Neural cell (in vitro differentiated cells): ENCODE measurements around the gene ATF6. TPM values are rescaled to one million over a fixed set of nuclear protein-coding genes. Genes with fewer than 3 reads are reported as not detected.

Experiments
- H2AFZ ChIP-seq: fragments of 200-600, 300-800 bp; sonication (generic), shearing (Covaris generic); 2 replicates; pipeline ENCODE4 v1.6.0; 2014; ENCODE audit warnings: low read depth, mild to moderate bottlenecking, antibody characterized with exemption, low read length, moderate library complexity
- H3F3A ChIP-seq: fragments of 200-600 bp; shearing (Covaris generic); 2 replicates; pipeline ENCODE4 v1.6.1; 2016; ENCODE audit warnings: mild to moderate bottlenecking, moderate library complexity, mixed read lengths, antibody characterized with exemption, low read length; ENCODE audit not compliant: insufficient read depth, poor library complexity, severe bottlenecking
- H3K27ac ChIP-seq: fragments of 200-600, 300-800 bp; sonication (generic), shearing (Covaris generic); 2 replicates; pipeline ENCODE4 v1.5.1; 2014; ENCODE audit warnings: mild to moderate bottlenecking, low read length, moderate library complexity
- H3K27me3 ChIP-seq: fragments of 300-800, 200-600 bp; sonication (generic), shearing (Covaris generic); 2 replicates; pipeline ENCODE4 v1.6.0; 2014; ENCODE audit warnings: mild to moderate bottlenecking, low read depth, low read length, moderate library complexity; ENCODE audit not compliant: insufficient read depth
- H3K36me3 ChIP-seq: fragments of 300-800, 200-600 bp; sonication (generic), shearing (Covaris generic); 2 replicates; pipeline ENCODE4 v1.5.1; 2014; ENCODE audit warnings: mild to moderate bottlenecking, antibody characterized with exemption, low read length, moderate library complexity; ENCODE audit not compliant: insufficient read depth
- H3K4me2 ChIP-seq: fragments of 300-800, 200-600 bp; sonication (generic), shearing (Covaris generic); 2 replicates; pipeline ENCODE4 v1.6.0; 2014; ENCODE audit warnings: mild to moderate bottlenecking, low read length
- H3K4me3 ChIP-seq: fragments of 300-800, 200-600 bp; sonication (generic), shearing (Covaris generic); 2 replicates; pipeline ENCODE4 v1.5.1; 2014; ENCODE audit warnings: mild to moderate bottlenecking, low read length, moderate library complexity
- H3K79me2 ChIP-seq: fragments of 200-600 bp; shearing (Covaris generic); replicated peaks from 2 replicates; pipeline ENCODE4 v1.6.0; 2014; ENCODE audit warnings: mild to moderate bottlenecking, low read length, moderate library complexity; ENCODE audit not compliant: insufficient read depth
- H3K9ac ChIP-seq: fragments of 300-800, 200-600 bp; sonication (generic), shearing (Covaris generic); 2 replicates; pipeline ENCODE4 v1.6.1; 2016; ENCODE audit warnings: mild to moderate bottlenecking, low read length, mixed read lengths
- H3K9me2 ChIP-seq: fragments of 200-600 bp; shearing (Covaris generic); 2 replicates; pipeline ENCODE4 v1.6.1; 2016; ENCODE audit warnings: mild to moderate bottlenecking, low read length, mixed read lengths; ENCODE audit not compliant: insufficient read depth
- H3K9me3 ChIP-seq: fragments of 200-600, 300-800 bp; sonication (generic), shearing (Covaris generic); 2 replicates; pipeline ENCODE4 v1.6.1; 2016; ENCODE audit warnings: mild to moderate bottlenecking, mixed run types, low read length, moderate library complexity, mixed read lengths
- H4K20me1 ChIP-seq: fragments of 200-600 bp; shearing (Covaris generic); 2 replicates; pipeline ENCODE4 v1.6.1; 2016; ENCODE audit warnings: mild to moderate bottlenecking, mixed run types; ENCODE audit not compliant: insufficient read depth
- EP300 ChIP-seq: fragments of 450-650 bp; conservative IDR thresholded peaks from 2 replicates; pipeline ENCODE4 v1.6.1; 2014; ENCODE audit warnings: antibody characterized with exemption, mild to moderate bottlenecking, moderate library complexity; ENCODE audit not compliant: poor library complexity, severe bottlenecking
- EZH2 ChIP-seq: fragments of 200-600, 300-800 bp; shearing (Covaris generic), sonication (generic); IDR thresholded peaks from 2 replicates; pipeline ENCODE4 v1.6.1; 2014; ENCODE audit warnings: antibody characterized with exemption, low read length, borderline replicate concordance, mild to moderate bottlenecking; ENCODE audit not compliant: insufficient read depth, poor library complexity, severe bottlenecking
- MXI1 ChIP-seq: fragments of 450-650 bp; conservative IDR thresholded peaks from 2 replicates; pipeline ENCODE4 v1.6.1; 2014; ENCODE audit warnings: antibody characterized with exemption, mild to moderate bottlenecking; ENCODE audit not compliant: poor library complexity, severe bottlenecking
- POLR2AphosphoS5 ChIP-seq: IDR thresholded peaks from 2 replicates; pipeline ENCODE4 v1.6.1; 2012
- RAD21 ChIP-seq: fragments of 450-650 bp; conservative IDR thresholded peaks from 2 replicates; pipeline ENCODE4 v1.6.1; 2014; ENCODE audit warnings: antibody characterized with exemption, mild to moderate bottlenecking, moderate library complexity
- SMC3 ChIP-seq: fragments of 450-650 bp; conservative IDR thresholded peaks from 2 replicates; pipeline ENCODE4 v1.6.1; 2014; ENCODE audit warnings: antibody characterized with exemption, mild to moderate bottlenecking, moderate library complexity; ENCODE audit not compliant: poor library complexity
- TAF1 ChIP-seq: IDR thresholded peaks from 2 replicates; pipeline ENCODE4 v1.6.1; 2012; ENCODE audit warnings: low read depth
- polyA plus RNA-seq: library from polyadenylated mRNA; depleted of rRNA; stranded (reverse); fragments of >200 nt; gene quantifications from 2 replicates; pipeline ENCODE4 v1.2.3, GENCODE V29; 2014
- TF ChIP-seq, protein P1 (sequence below): fragments of 450-650 bp; IDR thresholded peaks from 2 replicates; pipeline ENCODE4 v1.5.1; 2014; ENCODE audit warnings: antibody characterized with exemption, mild to moderate bottlenecking, moderate library complexity; ENCODE audit not compliant: poor library complexity, severe bottlenecking
- TF ChIP-seq, protein P2 (sequence below): IDR thresholded peaks from 2 replicates; pipeline ENCODE4 v1.6.1; 2012; ENCODE audit warnings: borderline replicate concordance

Gene ATF6
- polyA plus RNA-seq, 1 donor from 2014 or later, result 16.6 TPM

DNA sequence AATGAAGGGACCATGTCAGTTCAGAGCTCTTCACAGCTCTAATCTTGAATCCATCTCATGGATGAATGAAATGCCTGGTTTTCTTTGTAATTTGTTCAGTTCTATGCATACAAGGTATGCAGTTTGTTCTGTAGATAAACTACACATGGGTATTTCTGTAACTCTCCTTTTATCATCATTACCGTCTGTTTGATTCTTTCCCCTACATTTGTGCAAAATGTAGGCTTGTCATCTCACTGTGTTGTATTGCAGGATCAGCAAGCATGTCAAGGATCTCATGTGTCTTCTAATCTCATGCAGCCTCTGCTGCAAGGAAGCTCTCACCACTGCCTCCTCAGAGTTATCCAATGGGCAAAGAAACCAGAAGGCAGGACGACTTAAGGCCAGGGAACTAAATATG, 178.3 kb downstream of the ATF6 start:
- Histone ChIP-seq H3K36me3 (no peaks in the 10 kb centered on the region), H4K20me1 (no peaks in the 10 kb centered on the region), H3K79me2 (no peaks in the 10 kb centered on the region), H3K9me3 (no peaks in the 10 kb centered on the region), H3K27me3 (no peaks in the 10 kb centered on the region), H2AFZ (no peak overlapping the region), H3K4me3 (no peak overlapping the region), H3K9ac (no peak overlapping the region), H3F3A (no peaks in the 10 kb centered on the region), H3K9me2 (no peaks in the 10 kb centered on the region), H3K27ac (no peak overlapping the region), H3K4me2 (no peak overlapping the region)
- TF ChIP-seq MXI1 (no peak), SMC3 (no peak), TAF1 (no peak), EP300 (no peak), POLR2AphosphoS5 (no peak), EZH2 (no peak), RAD21 (no peak)
- TF ChIP-seq, protein P1, sequence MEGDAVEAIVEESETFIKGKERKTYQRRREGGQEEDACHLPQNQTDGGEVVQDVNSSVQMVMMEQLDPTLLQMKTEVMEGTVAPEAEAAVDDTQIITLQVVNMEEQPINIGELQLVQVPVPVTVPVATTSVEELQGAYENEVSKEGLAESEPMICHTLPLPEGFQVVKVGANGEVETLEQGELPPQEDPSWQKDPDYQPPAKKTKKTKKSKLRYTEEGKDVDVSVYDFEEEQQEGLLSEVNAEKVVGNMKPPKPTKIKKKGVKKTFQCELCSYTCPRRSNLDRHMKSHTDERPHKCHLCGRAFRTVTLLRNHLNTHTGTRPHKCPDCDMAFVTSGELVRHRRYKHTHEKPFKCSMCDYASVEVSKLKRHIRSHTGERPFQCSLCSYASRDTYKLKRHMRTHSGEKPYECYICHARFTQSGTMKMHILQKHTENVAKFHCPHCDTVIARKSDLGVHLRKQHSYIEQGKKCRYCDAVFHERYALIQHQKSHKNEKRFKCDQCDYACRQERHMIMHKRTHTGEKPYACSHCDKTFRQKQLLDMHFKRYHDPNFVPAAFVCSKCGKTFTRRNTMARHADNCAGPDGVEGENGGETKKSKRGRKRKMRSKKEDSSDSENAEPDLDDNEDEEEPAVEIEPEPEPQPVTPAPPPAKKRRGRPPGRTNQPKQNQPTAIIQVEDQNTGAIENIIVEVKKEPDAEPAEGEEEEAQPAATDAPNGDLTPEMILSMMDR, result no peak
- TF ChIP-seq, protein P2, sequence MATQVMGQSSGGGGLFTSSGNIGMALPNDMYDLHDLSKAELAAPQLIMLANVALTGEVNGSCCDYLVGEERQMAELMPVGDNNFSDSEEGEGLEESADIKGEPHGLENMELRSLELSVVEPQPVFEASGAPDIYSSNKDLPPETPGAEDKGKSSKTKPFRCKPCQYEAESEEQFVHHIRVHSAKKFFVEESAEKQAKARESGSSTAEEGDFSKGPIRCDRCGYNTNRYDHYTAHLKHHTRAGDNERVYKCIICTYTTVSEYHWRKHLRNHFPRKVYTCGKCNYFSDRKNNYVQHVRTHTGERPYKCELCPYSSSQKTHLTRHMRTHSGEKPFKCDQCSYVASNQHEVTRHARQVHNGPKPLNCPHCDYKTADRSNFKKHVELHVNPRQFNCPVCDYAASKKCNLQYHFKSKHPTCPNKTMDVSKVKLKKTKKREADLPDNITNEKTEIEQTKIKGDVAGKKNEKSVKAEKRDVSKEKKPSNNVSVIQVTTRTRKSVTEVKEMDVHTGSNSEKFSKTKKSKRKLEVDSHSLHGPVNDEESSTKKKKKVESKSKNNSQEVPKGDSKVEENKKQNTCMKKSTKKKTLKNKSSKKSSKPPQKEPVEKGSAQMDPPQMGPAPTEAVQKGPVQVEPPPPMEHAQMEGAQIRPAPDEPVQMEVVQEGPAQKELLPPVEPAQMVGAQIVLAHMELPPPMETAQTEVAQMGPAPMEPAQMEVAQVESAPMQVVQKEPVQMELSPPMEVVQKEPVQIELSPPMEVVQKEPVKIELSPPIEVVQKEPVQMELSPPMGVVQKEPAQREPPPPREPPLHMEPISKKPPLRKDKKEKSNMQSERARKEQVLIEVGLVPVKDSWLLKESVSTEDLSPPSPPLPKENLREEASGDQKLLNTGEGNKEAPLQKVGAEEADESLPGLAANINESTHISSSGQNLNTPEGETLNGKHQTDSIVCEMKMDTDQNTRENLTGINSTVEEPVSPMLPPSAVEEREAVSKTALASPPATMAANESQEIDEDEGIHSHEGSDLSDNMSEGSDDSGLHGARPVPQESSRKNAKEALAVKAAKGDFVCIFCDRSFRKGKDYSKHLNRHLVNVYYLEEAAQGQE, result no peak

DNA sequence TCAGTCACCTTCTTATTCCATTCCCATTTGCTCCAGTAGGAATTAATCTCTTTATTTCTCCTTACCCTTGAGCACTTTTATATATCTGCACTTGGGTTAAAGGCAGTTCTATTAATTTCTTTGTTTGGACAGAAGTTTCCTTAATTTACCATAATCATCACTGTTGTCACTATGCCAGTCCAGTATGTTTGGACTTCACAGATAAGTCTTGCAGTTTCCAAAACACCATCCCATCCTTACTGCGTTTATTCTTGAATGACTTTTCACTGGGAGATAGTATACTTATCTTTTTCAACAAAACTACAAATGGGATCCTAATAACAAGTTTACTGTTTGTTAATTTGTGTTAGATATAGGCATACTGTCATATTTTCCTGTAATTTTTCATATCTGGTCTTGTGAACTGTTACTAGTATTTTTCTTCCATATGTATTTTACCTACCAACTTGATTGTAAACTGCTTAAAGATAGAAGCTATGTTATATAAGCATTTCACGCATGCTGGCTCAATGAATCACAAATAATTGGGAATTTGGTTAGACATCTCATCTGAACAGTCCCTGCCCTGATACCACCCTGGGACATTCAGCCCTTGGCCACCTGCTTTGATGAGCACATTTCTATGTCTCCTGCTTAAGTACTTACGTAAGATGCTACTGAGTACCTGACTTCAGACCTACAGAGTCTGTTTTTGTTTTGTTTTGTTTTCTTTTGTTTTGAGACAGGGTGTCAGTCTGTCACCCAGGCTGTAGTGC, 179.4 kb downstream of the ATF6 start:
- no peak overlapping the region for H3K9ac ChIP-seq
- no peaks in the 10 kb centered on the region for H4K20me1 ChIP-seq
- H3K27ac ChIP-seq, result no peak overlapping the region
- H3K9me3 ChIP-seq, result no peaks in the 10 kb centered on the region
- no peak overlapping the region for H3K4me3 ChIP-seq
- TF ChIP-seq, protein P2, result no peak
- TF ChIP-seq RAD21 (no peak), POLR2AphosphoS5 (no peak), SMC3 (no peak), EZH2 (no peak), EP300 (no peak), TAF1 (no peak), MXI1 (no peak)
- TF ChIP-seq, protein P1, result no peak
- no peaks in the 10 kb centered on the region for H3K36me3 ChIP-seq
- no peaks in the 10 kb centered on the region for H3K9me2 ChIP-seq
- H2AFZ ChIP-seq, result no peak overlapping the region
- H3K4me2 ChIP-seq, result no peak overlapping the region
- H3F3A ChIP-seq, result no peaks in the 10 kb centered on the region
- H3K79me2 ChIP-seq, result no peaks in the 10 kb centered on the region
- H3K27me3 ChIP-seq, result no peaks in the 10 kb centered on the region
